GM23338 (cell line): ENCODE measurements around the gene ADM2. TPM values are rescaled to one million over a fixed set of nuclear protein-coding genes. Genes with fewer than 3 reads are reported as not detected.

Experiments
- ATAC-seq: fragments of 200-7000 bp; cut with Tn5 transposase; 3 replicates; pipeline ENCODE4 v1.9.1; 2020
- DNase-seq: peaks from one replicate; pipeline ENCODE4 v3.0.0-alpha.2; 2015; ENCODE audit warnings: low spot score
- H2AFZ ChIP-seq: fragments of 200-600 bp; sonication (generic); 2 replicates; pipeline ENCODE4 v1.8.0; 2016; ENCODE audit warnings: antibody characterized with exemption, mild to moderate bottlenecking, moderate library complexity
- H3F3A ChIP-seq: fragments of 200-600 bp; sonication (generic); replicated peaks from 2 replicates; pipeline ENCODE4 v1.8.0; 2017; ENCODE audit warnings: antibody characterized with exemption, mixed run types, low read depth
- H3K27ac ChIP-seq: fragments of 200-600 bp; sonication (generic); 2 replicates; pipeline ENCODE4 v1.6.1; 2016; ENCODE audit warnings: low read depth
- H3K27me3 ChIP-seq: fragments of 200-600 bp; sonication (generic); 2 replicates; pipeline ENCODE4 v1.8.0; 2016; ENCODE audit warnings: mild to moderate bottlenecking, mixed run types, moderate library complexity; ENCODE audit not compliant: insufficient read depth
- H3K36me3 ChIP-seq: fragments of 200-600 bp; sonication (generic); 2 replicates; pipeline ENCODE4 v1.8.0; 2016; ENCODE audit warnings: mild to moderate bottlenecking; ENCODE audit not compliant: insufficient read depth
- H3K4me1 ChIP-seq: fragments of 200-600 bp; sonication (generic); 2 replicates; pipeline ENCODE4 v1.8.0; 2016; ENCODE audit warnings: mild to moderate bottlenecking, moderate library complexity; ENCODE audit not compliant: insufficient read depth
- H3K4me2 ChIP-seq: fragments of 200-600 bp; sonication (generic); 2 replicates; pipeline ENCODE4 v1.7.1; 2017; ENCODE audit warnings: mixed run types
- H3K4me3 ChIP-seq: fragments of 200-600 bp; sonication (generic); 2 replicates; pipeline ENCODE4 v1.6.1; 2016; ENCODE audit warnings: mixed run types
- H3K79me2 ChIP-seq: fragments of 200-600 bp; sonication (generic); replicated peaks from 2 replicates; pipeline ENCODE4 v1.8.0; 2017; ENCODE audit warnings: mild to moderate bottlenecking; ENCODE audit not compliant: insufficient read depth
- H3K9me2 ChIP-seq: fragments of 200-600 bp; sonication (generic); 2 replicates; pipeline ENCODE4 v1.8.0; 2017; ENCODE audit not compliant: insufficient read depth
- H4K20me1 ChIP-seq: fragments of 200-600 bp; sonication (generic); replicated peaks from 2 replicates; pipeline ENCODE4 v1.8.0; 2017; ENCODE audit warnings: mild to moderate bottlenecking; ENCODE audit not compliant: insufficient read depth
- H3K27ac Mint-ChIP-seq: 2 replicates; pipeline ENCODE4 v1.8.0; 2020; ENCODE audit warnings: inconsistent platforms, mild to moderate bottlenecking, moderate library complexity, mixed read lengths
- H3K27me3 Mint-ChIP-seq: 3 replicates; pipeline ENCODE4 v1.8.0; 2022; ENCODE audit warnings: low read depth, mild to moderate bottlenecking, moderate library complexity, mixed read lengths, inconsistent platforms; ENCODE audit not compliant: insufficient read depth, poor library complexity
- H3K36me3 Mint-ChIP-seq: 3 replicates; pipeline ENCODE4 v1.8.0; 2021; ENCODE audit warnings: low read depth, mild to moderate bottlenecking, inconsistent platforms, moderate library complexity, mixed read lengths
- H3K4me1 Mint-ChIP-seq: 3 replicates; pipeline ENCODE4 v1.8.0; 2020; ENCODE audit warnings: mild to moderate bottlenecking, inconsistent platforms, mixed read lengths
- H3K4me3 Mint-ChIP-seq: 3 replicates; pipeline ENCODE4 v1.8.0; 2021; ENCODE audit warnings: moderate library complexity, mild to moderate bottlenecking, inconsistent platforms, mixed read lengths
- H3K9me3 Mint-ChIP-seq: 3 replicates; pipeline ENCODE4 v1.8.0; 2020; ENCODE audit warnings: moderate library complexity, mild to moderate bottlenecking, inconsistent platforms, mixed read lengths
- CREB1 ChIP-seq: fragments of 250-450 bp; sonication (Bioruptor Pico); IDR thresholded peaks from 2 replicates; pipeline ENCODE4 v1.5.0; 2020; ENCODE audit warnings: low read depth, mild to moderate bottlenecking, moderate library complexity
- EZH2 ChIP-seq: fragments of 200-600 bp; sonication (generic); IDR thresholded peaks from one replicate; pipeline ENCODE4 v1.8.0; 2017; ENCODE audit warnings: antibody characterized with exemption, mild to moderate bottlenecking, low read depth; ENCODE audit not compliant: unreplicated experiment
- EZH2phosphoT487 ChIP-seq: fragments of 200-600 bp; sonication (generic); IDR thresholded peaks from one replicate; pipeline ENCODE4 v1.8.1; 2018; ENCODE audit warnings: antibody characterized with exemption; ENCODE audit not compliant: unreplicated experiment
- JUNB ChIP-seq: IDR thresholded peaks from one replicate; pipeline ENCODE4 v1.6.1; 2016; ENCODE audit warnings: antibody characterized with exemption; ENCODE audit not compliant: unreplicated experiment
- NANOG ChIP-seq: IDR thresholded peaks from 2 replicates; pipeline ENCODE4 v1.6.1; 2016; ENCODE audit warnings: antibody characterized with exemption, borderline replicate concordance
- POLR2AphosphoS5 ChIP-seq: IDR thresholded peaks from 2 replicates; pipeline ENCODE4 v1.6.1; 2016; ENCODE audit warnings: antibody characterized with exemption, low read depth
- STAT1 ChIP-seq: IDR thresholded peaks from one replicate; pipeline ENCODE4 v1.6.1; 2016; ENCODE audit warnings: antibody characterized with exemption; ENCODE audit not compliant: unreplicated experiment
- ZNF114 ChIP-seq: fragments of 250-450 bp; sonication (Bioruptor Pico); IDR thresholded peaks from 2 replicates; pipeline ENCODE4 v1.5.0; 2020; ENCODE audit warnings: mild to moderate bottlenecking, moderate library complexity
- ZNF331 ChIP-seq: fragments of 250-450 bp; sonication (Bioruptor Pico); IDR thresholded peaks from 2 replicates; pipeline ENCODE4 v1.5.0; 2020; ENCODE audit warnings: low read depth, mild to moderate bottlenecking, moderate library complexity
- polyA plus RNA-seq: library from polyadenylated mRNA; unstranded; fragments of >200 nt; fragmentation: Nextera tagmentation; extraction: Ambion mirVana; gene quantifications from 2 replicates; pipeline ENCODE4 v1.2.1, GENCODE V29; 2016
- total RNA-seq: library from RNA; depleted of rRNA; stranded (reverse); fragments of >200 nt; shearing (Covaris generic); gene quantifications from 2 replicates; pipeline ENCODE4 v1.2.3, GENCODE V29; 2014
- TF ChIP-seq, protein P1 (sequence below): IDR thresholded peaks from 2 replicates; pipeline ENCODE4 v1.6.1; 2016; ENCODE audit warnings: antibody characterized with exemption
- TF ChIP-seq, protein P2 (sequence below): IDR thresholded peaks from one replicate; pipeline ENCODE4 v1.6.1; 2018; ENCODE audit warnings: antibody characterized with exemption; ENCODE audit not compliant: unreplicated experiment
- TF ChIP-seq, protein P3 (sequence below), 2 experiments: fragments of 200-600 bp in 1 of 2; sonication (generic) in 1 of 2; conservative IDR thresholded peaks; 2 replicates each; pipeline versions ENCODE4 v1.5.1 to v1.6.1; 2016 to 2017; ENCODE audit warnings: antibody characterized with exemption in 2 of 2, low read depth in 2 of 2, mild to moderate bottlenecking in 2 of 2, moderate library complexity in 1 of 2
- TF ChIP-seq, protein P4 (sequence below): fragments of 250-450 bp; sonication (Bioruptor Pico); IDR thresholded peaks from 2 replicates; pipeline ENCODE4 v1.5.0; 2020; ENCODE audit warnings: mild to moderate bottlenecking, moderate library complexity

ADM2 gene
- total and polyA plus RNA-seq, 2 experiments from 2014 or later = 3.3 to 7.1 TPM

DNA sequence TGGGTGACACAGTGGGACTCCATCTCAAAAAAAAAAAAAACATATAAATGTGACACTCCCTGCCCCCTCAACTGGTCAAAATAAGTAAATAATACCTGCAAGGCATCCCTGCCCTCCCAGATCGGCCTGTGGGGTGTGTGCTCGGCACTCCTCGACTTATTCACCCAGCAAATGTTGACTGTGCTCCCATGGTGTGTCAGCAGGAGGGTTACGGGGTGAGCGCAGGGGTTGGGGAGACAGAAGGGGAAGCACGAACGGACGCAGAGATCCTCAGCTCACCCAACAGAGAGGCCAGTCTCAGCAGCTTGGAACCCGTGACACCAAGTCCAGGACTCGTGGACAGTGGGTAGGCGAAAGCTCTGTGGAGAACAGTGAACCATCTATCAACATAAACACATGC, 1.6 kb upstream of the ADM2 start:
- DNase-seq = no peak
- Histone ChIP-seq H3K36me3 (no peaks in the 10 kb centered on the region), H3K79me2 (no peaks in the 10 kb centered on the region), H3K4me1 (peaks cover 5% of the 10 kb centered on the region), H3K27me3 (peaks cover 23% of the 10 kb centered on the region), H3K27ac (no peak overlapping the region), H4K20me1 (no peaks in the 10 kb centered on the region), H3K4me3 (no peak overlapping the region), H3K9me2 (no peaks in the 10 kb centered on the region), H3K4me2 (no peak overlapping the region), H3F3A (no peaks in the 10 kb centered on the region), H2AFZ (no peak overlapping the region)
- no peak for ATAC-seq
- H3K4me1 Mint-ChIP-seq = peaks cover 12% of the 10 kb centered on the region; the same call in 2 of the 3 replicates
- no peak overlapping the region for H3K27ac Mint-ChIP-seq
- peak overlapping the region; percentile 62; the same call in 2 of the 3 replicates for H3K4me3 Mint-ChIP-seq
- peaks cover 37% of the 10 kb centered on the region for H3K27me3 Mint-ChIP-seq
- TF ChIP-seq, protein P1, sequence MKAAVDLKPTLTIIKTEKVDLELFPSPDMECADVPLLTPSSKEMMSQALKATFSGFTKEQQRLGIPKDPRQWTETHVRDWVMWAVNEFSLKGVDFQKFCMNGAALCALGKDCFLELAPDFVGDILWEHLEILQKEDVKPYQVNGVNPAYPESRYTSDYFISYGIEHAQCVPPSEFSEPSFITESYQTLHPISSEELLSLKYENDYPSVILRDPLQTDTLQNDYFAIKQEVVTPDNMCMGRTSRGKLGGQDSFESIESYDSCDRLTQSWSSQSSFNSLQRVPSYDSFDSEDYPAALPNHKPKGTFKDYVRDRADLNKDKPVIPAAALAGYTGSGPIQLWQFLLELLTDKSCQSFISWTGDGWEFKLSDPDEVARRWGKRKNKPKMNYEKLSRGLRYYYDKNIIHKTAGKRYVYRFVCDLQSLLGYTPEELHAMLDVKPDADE = no peak
- TF ChIP-seq STAT1 (no peak), JUNB (no peak), NANOG (no peak), POLR2AphosphoS5 (no peak), EZH2 (no peak), CREB1 (CRISPR knock-in tag) (no peak), ZNF114 (CRISPR knock-in tag) (no peak), ZNF331 (no peak), EZH2phosphoT487 (no peak)
- TF ChIP-seq, protein P2, sequence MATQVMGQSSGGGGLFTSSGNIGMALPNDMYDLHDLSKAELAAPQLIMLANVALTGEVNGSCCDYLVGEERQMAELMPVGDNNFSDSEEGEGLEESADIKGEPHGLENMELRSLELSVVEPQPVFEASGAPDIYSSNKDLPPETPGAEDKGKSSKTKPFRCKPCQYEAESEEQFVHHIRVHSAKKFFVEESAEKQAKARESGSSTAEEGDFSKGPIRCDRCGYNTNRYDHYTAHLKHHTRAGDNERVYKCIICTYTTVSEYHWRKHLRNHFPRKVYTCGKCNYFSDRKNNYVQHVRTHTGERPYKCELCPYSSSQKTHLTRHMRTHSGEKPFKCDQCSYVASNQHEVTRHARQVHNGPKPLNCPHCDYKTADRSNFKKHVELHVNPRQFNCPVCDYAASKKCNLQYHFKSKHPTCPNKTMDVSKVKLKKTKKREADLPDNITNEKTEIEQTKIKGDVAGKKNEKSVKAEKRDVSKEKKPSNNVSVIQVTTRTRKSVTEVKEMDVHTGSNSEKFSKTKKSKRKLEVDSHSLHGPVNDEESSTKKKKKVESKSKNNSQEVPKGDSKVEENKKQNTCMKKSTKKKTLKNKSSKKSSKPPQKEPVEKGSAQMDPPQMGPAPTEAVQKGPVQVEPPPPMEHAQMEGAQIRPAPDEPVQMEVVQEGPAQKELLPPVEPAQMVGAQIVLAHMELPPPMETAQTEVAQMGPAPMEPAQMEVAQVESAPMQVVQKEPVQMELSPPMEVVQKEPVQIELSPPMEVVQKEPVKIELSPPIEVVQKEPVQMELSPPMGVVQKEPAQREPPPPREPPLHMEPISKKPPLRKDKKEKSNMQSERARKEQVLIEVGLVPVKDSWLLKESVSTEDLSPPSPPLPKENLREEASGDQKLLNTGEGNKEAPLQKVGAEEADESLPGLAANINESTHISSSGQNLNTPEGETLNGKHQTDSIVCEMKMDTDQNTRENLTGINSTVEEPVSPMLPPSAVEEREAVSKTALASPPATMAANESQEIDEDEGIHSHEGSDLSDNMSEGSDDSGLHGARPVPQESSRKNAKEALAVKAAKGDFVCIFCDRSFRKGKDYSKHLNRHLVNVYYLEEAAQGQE = no peak
- TF ChIP-seq, protein P3, sequence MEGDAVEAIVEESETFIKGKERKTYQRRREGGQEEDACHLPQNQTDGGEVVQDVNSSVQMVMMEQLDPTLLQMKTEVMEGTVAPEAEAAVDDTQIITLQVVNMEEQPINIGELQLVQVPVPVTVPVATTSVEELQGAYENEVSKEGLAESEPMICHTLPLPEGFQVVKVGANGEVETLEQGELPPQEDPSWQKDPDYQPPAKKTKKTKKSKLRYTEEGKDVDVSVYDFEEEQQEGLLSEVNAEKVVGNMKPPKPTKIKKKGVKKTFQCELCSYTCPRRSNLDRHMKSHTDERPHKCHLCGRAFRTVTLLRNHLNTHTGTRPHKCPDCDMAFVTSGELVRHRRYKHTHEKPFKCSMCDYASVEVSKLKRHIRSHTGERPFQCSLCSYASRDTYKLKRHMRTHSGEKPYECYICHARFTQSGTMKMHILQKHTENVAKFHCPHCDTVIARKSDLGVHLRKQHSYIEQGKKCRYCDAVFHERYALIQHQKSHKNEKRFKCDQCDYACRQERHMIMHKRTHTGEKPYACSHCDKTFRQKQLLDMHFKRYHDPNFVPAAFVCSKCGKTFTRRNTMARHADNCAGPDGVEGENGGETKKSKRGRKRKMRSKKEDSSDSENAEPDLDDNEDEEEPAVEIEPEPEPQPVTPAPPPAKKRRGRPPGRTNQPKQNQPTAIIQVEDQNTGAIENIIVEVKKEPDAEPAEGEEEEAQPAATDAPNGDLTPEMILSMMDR (conservative IDR thresholded peaks at IDR 0.05; ENCODE audit: low read depth in 2 of 2) = no peak
- TF ChIP-seq, protein P4, sequence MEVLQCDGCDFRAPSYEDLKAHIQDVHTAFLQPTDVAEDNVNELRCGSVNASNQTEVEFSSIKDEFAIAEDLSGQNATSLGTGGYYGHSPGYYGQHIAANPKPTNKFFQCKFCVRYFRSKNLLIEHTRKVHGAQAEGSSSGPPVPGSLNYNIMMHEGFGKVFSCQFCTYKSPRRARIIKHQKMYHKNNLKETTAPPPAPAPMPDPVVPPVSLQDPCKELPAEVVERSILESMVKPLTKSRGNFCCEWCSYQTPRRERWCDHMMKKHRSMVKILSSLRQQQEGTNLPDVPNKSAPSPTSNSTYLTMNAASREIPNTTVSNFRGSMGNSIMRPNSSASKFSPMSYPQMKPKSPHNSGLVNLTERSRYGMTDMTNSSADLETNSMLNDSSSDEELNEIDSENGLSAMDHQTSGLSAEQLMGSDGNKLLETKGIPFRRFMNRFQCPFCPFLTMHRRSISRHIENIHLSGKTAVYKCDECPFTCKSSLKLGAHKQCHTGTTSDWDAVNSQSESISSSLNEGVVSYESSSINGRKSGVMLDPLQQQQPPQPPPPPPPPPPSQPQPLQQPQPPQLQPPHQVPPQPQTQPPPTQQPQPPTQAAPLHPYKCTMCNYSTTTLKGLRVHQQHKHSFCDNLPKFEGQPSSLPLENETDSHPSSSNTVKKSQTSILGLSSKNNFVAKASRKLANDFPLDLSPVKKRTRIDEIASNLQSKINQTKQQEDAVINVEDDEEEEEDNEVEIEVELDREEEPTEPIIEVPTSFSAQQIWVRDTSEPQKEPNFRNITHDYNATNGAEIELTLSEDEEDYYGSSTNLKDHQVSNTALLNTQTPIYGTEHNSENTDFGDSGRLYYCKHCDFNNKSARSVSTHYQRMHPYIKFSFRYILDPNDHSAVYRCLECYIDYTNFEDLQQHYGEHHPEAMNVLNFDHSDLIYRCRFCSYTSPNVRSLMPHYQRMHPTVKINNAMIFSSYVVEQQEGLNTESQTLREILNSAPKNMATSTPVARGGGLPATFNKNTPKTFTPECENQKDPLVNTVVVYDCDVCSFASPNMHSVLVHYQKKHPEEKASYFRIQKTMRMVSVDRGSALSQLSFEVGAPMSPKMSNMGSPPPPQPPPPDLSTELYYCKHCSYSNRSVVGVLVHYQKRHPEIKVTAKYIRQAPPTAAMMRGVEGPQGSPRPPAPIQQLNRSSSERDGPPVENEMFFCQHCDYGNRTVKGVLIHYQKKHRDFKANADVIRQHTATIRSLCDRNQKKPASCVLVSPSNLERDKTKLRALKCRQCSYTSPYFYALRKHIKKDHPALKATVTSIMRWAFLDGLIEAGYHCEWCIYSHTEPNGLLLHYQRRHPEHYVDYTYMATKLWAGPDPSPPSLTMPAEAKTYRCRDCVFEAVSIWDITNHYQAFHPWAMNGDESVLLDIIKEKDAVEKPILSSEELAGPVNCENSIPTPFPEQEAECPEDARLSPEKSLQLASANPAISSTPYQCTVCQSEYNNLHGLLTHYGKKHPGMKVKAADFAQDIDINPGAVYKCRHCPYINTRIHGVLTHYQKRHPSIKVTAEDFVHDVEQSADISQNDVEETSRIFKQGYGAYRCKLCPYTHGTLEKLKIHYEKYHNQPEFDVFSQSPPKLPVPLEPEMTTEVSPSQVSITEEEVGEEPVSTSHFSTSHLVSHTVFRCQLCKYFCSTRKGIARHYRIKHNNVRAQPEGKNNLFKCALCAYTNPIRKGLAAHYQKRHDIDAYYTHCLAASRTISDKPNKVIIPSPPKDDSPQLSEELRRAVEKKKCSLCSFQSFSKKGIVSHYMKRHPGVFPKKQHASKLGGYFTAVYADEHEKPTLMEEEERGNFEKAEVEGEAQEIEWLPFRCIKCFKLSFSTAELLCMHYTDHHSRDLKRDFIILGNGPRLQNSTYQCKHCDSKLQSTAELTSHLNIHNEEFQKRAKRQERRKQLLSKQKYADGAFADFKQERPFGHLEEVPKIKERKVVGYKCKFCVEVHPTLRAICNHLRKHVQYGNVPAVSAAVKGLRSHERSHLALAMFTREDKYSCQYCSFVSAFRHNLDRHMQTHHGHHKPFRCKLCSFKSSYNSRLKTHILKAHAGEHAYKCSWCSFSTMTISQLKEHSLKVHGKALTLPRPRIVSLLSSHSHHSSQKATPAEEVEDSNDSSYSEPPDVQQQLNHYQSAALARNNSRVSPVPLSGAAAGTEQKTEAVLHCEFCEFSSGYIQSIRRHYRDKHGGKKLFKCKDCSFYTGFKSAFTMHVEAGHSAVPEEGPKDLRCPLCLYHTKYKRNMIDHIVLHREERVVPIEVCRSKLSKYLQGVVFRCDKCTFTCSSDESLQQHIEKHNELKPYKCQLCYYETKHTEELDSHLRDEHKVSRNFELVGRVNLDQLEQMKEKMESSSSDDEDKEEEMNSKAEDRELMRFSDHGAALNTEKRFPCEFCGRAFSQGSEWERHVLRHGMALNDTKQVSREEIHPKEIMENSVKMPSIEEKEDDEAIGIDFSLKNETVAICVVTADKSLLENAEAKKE (CRISPR knock-in tag) = no peak
- H3K36me3 Mint-ChIP-seq = 0 out of 3 replicates have a peak, but pooled peaks cover 3% of the 10 kb centered on the region
- H3K9me3 Mint-ChIP-seq = no peaks in the 10 kb centered on the region; the same call in 2 of the 3 replicates
